HG03066 (cell line): ENCODE measurements around the gene ARTN.
A peak's percentile ranks its signal among the peaks of the same experiment; 100 is the strongest.

Experiments used
- ATAC-seq: cut with Tn5 transposase; IDR thresholded peaks from one replicate; pipeline ENCODE4 v1.9.1; 2021; ENCODE audit warnings: low read depth; ENCODE audit not compliant: unreplicated experiment

ARTN gene

DNA sequence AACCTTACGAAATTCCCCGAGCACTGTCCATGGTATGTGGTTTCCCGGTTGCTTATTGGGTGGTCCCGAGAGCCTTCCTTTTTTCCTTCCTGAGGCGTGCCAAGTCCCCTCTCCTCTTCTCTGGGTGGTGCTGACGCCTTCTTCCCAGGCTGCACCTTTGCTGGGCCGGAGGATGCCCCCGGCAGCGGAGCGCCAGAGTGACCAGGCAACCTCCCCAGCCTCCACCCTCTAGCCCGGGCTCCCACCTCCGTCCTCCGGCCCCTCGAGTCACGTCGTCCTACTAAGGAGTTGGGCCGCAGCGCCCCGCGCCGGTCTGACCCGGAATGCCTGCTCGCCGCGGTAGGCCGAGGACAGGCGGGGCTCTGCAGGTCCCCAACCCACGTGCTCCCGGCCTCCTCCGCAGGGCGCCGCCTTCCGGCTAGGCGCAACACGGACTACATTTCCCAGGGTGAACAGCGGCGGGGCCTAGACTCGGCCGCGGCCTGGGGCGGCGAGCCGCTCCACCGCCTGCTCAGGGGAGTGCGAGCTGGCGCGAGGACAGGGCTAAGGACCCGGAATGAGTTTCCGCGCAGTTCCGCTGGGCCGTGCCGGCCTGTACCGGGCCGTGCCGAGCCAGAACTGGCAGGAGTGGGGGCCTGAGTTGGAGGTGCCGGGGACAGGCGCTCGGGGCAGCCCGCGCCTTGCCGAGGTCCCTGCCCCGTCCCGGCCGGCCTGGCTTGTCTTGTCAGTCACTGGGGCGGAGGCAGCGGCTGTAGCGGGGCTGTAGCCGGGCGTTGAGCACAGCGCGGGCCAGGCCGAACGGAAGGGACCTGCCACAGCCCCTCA is 12.8 kb downstream of the ARTN start, which contains the start of gene IPO13:
Gene IPO13, plus strand, starts transcription at position 715 of the 825 bp plus-strand sequence. CDS start 651 bp downstream, outside the sequence.
- peak; percentile 89 for ATAC-seq

DNA sequence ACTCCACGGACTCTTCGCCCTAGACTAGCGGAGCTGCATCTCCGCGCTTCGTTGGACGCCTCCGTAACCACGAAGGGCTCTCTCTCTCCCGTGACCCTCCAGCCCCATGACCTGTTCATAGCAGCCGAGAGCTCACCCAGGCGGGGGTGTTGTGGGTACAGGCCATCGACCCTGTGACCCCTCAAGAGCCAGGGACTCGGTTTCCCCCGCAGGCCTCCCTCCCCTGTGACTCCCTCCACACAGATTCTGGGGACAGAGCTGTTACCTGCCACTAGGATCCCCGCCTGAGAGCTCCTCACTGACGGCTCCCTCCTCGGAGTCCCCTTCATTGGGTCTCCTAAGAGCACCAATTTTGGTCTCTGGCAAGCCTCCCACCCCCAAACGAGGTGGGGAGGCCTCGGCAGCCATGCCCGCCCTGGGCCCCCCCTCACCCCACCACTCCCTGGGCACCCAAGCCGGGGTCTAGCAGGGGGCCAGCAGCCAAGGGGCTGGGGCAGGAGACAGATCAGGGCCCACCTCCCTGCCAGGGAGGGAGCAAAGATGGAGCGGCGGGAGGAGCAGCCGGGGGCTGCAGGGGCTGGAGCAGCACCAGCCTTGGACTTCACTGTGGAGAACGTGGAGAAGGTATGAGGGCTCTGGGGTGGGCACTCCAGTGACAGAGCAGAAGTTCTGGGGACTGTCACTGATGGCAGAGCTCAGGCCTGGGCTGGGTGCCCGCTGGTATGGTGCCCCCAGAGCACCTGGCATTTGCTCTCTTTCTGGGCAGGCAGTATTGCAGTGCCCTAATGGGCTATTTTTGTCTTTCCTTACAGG is 13.7 kb downstream of the ARTN start:
- ATAC-seq, result no peak

DNA sequence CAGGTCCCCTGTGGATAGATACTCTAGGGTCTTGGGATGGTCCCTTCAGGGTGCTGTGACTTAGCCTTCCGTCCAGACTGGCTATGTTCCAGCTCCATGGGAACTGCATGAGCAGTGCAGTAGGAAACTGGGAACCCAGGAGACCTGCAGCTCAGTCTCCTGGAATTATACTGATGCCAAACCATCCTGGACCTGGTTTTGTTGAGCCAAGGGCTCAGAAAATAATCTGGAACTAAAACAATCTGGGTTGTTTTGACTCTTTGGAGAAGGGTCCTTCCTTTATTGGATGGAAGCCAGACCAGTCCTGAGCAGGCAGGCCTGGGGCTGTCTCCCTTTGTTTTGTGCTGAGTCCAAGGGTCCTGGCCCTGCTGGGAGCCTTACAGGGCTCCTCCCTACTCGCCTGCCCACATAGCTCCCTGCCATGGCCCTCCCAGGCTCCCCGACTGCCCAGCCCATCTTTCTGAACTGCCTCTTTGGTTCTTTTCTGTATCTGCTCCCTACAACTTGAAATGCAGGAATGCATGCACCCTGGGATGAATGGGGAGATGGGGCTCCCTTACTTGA is 14.4 kb downstream of the ARTN start:
- no peak for ATAC-seq

DNA sequence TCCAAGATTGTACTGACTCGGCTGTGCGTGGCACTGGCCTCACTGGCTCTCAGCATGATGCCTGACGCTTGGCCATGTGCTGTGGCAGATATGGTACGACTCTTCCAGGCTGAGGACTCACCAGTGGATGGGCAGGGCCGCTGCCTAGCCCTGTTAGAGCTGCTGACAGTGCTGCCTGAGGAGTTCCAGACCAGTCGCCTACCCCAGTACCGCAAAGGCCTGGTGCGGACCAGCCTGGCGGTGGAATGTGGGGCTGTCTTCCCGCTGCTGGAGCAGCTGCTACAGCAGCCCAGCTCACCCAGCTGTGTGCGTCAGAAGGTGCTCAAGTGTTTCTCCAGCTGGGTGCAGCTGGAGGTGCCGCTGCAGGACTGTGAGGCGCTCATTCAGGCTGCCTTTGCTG is 16.1 kb downstream of the ARTN start:
- ATAC-seq, result no peak

DNA sequence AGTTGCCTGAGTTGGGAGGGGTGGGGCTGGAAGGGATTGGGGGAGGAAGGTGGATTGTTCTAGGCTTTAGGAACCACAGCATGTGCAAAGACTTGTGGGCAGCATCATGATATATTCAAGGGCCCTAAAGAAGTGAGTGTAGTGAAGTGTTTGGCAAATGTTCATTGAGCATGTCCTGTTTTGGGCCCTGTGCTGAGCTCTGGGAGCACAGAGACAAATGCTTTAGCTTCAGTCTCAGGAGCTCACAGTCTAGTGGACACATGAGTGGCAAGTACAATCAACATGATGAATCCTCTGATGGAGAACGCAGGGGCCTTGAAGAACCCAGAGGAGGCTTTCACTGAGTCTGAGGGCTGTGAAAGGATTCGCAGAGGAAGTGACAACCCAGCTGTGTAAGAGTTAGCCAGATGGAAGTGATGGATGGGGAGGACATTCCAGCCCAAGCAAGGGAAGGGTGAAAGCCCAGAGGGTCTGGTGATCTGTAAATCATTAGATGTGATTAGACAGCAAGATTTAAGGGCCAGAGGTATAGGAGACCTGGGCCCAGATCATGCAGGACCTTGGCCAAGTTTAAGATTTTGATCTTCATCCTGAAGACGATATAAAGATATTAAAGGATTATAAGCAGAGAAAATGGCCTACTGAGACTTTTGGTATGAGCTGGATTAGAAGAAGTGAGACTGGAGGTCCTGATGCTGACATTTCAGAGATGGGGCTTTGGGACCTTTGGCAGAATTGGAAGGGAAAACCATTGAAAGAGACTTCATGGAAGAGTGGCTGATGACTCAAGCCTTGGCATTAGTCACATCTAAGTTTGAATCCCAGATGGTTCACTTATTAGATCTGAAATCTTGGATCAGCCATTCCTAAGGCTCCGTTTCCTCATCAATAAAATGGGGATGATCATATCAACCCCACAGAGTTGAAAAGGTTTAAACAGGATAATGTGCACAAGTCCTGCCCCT is 17.7 kb downstream of the ARTN start:
- no peak for ATAC-seq

DNA sequence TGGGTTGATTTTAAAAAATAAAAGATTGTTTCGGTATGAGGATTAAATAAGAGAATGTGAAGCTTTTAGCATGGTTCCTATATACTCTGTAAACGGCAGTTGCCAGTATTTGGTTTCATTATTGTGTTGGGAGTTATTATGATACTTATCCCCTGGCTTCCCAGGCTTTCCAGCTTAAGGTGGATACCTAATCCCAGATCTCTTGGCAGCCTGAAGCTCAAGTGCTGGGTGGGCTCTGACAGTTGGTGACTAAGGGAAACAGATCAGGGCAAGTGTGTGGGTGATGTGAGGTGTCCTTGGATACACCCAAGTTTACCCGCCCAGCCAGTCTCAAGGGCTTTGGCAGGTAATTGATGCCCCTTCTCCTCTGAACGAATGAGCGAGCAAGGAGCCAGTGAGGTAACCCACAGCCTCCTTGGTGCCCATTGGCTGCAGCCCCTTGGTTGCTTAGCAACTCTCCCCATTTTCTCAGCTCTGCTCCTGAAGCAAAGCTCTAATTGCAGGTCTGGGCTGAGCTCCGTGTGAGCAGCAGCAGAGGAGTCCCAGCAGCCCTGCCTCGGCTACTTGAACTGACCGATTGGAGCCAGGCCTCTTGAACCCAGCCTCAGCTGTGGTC is 19.2 kb downstream of the ARTN start:
- ATAC-seq, result no peak

DNA sequence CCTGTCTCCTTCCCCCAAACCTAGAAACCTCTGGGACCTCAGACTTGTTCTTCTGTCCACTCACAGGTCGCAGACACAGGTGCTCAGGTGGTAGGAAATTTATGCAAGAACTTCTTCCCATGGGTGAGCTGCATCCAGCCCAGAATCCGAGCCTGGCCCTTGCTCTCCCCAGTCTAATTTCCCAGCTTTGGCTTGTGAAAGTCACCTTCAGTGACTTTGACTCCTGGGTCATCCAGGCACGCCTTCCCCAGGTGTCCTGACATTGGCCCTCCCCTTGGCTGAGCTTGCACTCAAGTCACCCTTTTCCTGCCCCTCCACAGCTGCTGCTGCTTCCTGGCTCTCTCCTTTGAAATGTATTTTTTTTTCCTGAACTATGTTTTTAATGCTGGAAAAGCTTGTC is 19.8 kb downstream of the ARTN start:
- no peak for ATAC-seq

DNA sequence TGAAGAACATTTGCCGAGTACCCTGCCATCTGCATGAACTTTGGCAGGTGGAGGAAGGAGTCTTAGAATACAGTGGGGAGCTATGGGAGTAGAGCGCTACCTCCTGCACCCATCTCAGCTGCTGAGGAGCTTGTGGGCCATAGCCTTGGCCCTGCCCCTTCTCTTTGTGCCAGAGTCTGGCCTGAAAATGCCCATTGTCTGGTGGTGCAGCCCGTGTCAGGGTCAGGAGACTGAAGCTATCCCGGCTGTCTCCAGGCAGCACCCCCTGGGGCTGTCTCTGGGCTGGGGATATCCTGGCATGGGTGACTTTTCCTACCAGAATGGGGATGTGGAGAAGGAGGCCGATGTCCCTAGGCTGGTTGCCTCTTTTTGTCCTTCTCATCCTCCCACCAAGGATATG is 20.4 kb downstream of the ARTN start:
- ATAC-seq, result no peak

DNA sequence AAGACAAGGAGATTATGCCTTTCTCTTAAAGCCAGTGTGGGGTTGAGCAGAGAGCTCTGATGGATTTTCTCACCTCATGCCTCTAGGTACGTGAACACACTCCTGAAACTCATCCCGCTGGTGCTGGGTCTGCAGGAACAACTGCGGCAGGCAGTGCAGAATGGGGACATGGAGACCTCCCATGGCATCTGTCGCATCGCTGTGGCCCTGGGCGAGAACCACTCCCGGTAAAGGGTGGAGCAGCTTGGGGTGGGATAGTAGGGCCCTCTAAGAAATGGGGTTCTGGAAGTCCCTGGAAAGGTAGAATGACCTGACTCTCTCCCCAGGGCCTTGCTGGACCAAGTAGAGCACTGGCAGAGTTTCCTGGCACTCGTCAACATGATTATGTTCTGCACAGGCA is 22.6 kb downstream of the ARTN start:
- no peak for ATAC-seq

DNA sequence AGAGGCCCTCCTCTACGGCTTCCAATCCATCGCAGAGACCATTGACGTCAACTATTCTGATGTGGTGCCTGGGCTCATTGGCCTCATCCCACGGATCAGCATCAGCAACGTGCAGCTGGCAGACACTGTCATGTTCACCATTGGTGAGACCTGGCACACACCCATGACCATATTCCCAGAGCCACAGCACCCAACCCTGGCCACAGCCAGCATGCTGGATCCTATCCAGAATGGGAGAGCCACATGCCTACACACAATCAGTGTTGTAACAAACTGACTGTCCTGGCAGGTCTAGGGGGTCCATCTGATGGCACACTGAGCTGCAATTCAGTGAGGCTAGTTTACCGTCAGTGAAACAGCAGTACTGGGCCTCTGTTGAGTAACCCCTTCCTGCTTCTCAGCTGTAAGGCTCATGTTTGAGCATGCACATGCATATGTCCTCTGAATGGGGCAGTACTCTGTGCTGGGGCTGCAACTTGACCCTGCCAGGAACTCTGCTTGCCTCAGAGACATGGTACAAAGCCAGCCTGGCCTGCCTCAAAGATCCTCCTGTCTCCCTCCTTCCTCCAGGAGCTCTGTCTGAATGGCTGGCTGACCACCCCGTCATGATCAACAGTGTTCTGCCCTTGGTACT is 23.9 kb downstream of the ARTN start:
- ATAC-seq, result no peak

DNA sequence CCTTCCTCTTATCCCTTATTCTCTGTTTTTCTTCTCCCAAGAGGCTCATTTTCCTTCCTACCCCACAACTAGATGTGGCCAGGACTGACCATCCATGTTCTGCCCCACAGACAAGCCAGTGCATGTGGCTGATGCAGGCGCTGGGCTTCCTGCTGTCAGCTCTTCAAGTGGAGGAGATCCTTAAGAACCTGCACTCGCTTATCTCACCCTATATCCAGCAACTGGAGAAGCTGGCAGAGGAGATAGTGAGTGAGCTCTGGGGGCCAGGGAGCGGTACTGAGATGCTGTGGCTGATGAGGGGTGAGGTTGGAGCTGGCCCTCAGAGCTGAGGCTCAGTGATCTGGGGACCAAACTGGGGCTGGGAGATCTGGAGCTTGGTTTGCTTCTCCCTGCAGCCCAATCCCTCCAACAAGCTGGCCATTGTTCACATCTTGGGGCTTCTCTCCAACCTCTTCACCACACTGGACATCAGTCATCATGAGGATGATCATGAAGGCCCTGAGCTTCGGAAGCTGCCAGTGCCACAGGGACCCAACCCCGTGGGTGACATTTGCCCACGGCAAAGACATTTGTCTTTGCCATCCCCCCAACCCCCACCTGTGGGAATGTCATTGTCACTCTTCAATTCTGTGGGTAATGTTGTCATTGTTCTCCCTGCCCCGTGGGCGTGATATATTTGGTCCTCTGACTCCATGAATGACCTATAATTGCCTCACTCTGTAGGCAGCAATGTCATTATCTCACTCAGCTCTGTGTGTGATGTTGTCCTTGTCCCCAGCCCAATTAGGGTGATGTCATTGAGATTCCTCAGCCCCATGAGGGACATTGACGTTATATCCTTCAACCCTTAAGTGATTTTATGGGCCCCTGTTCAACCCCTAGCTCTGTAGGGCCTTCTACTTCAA is 25.0 kb downstream of the ARTN start:
- ATAC-seq, result no peak

DNA sequence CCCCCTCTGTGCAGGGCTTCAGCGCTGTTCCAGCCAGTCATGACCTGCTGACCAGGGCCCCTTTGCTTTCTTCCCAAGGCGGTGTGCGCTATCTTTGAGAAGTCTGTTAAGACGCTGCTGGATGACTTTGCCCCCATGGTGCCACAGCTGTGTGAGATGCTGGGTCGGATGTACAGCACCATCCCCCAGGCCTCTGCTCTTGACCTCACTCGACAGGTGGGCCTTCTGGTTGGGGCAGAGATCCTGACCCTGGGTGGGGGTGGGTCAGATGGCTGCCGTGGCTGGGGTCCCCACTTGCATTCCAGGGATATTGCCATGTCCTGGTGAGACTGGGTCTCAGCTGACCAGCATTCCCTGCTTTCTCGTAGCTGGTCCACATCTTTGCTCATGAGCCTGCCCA is 27.2 kb downstream of the ARTN start:
- ATAC-seq, result no peak

DNA sequence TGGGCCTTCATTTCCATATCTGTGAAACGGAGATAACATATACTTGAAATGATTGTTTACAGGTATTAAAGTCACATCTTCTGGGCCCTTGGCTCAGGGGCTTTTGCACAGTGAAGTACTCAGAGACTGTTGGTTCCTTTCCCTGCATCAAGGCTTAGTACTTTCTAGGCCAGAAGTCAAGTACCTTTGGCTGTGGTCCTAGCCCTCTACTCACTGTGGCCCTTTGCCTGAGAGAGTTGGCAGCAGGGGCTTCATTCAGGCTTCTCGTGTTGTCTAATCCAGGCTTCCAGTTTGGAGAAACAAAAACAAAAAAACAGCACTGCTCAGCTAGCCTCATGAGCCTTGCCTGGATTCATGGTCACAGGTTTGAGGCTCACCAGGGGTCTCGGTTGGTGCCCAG is 28.1 kb downstream of the ARTN start:
- no peak for ATAC-seq

DNA sequence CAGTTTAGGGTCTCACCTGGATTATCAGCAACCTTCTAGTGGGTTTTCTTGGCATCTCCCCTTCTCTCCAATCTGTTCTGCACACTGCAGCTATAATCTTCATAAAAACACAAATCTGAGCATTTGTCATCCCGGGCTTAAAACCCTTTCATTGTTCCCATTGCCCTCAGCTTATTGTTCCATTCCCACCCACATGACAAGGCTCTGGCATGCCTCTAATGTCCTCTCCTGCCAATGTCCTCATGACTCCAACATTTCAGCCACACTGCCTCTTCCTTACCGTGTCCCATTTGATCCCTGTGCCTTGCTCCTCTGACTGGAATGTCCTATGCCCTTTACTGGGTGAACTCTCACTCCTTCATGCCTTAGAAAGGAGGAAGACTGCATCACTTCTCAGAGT is 28.7 kb downstream of the ARTN start:
- no peak for ATAC-seq

DNA sequence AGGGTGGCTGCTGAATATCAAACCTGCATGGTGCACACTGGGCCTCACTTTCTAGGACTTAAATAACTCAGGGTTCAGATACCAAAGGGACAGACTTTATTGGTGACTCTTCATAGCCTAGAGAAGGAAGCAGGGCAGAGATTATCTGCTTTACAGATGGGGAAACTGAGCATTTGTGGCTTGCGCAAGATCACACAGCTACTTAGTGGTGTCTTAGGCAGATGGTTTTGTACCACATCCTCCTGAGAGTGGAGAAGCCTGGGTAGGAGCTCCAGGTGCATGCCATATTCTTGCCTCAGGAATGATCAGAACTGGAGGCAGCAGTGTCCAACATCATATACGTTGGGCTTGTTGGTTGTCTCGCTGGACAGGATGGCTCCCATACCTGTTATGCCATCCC is 29.4 kb downstream of the ARTN start:
- no peak for ATAC-seq

DNA sequence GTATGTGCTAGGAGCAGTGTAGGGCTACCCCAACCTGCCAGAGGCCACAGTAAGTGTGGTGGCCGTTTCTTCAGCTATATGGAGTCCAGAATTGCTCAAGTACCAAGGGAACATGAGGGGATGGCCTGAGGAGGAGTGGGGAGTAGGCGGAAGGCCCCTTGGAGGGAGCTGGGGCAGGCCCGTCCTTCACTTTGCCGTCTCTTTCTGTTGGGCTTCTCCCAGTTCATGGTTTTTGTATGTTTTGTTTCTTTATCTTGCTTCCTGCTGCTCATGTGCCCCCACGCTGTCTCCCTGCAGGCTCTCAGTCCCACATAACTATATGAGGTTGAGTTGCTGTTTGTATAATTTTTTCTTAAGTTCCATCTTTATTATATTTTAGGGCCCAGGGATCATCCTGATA is 30.3 kb downstream of the ARTN start:
- no peak for ATAC-seq

DNA sequence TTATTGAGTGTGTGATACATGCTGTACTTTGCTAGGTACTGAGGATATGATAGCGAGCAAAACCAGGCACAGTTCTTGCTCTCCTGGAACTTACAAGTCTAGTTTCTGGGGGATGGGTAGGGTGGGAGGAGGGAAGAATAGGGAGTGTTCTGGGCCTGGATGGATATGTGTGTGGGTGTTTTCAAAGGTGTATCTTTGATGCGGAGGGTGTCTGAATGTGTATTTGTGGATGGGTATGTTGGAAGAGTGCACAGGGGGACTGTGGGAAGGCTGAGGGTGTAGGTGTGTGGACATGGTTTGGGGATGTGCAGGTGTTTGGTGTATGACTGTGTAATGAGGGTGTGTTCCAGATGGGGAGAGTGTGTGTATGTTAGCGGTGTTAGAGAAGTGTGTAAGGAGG is 31.7 kb downstream of the ARTN start:
- no peak for ATAC-seq

DNA sequence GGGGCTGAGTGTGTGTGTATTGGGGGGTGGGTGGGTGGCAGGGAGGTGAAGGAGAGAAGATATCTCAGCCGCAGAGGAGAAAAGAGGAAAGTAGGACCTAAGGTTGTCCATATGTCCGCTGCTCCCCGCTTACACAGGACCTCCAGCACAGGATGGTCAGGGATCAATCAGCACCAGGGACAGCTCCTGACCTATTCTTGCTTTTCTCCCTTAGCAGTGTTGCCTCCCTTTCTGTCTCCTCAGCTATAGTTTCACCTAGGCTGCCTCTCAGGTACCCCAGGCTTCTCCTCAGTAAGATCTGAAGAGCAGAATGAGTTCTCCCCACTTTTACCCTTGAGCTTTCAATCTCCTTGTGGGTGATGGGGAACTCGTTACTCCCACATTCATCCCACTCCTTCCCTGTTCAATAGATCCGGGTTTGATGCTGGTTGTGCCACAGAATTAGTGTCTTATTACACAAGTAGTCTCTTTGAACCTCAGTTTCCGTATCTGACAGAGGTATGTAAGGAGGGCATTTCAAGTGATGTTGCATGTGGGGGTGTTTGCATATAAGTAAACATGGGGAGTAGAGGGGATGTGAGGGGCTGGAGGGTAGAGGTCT is 34.8 kb downstream of the ARTN start:
- ATAC-seq, result no peak
